H9 (cell line): ENCODE measurements around the gene SHB. TPM values are rescaled to one million over a fixed set of nuclear protein-coding genes. Genes with fewer than 3 reads are reported as not detected.

Source experiments
- DNase-seq: peaks from one replicate; pipeline ENCODE4 v3.0.0-alpha.2; 2017
- H2AFZ ChIP-seq: one replicate; pipeline ENCODE4 v1.6.1; 2013; ENCODE audit warnings: mild to moderate bottlenecking, low read length, control low read depth, moderate library complexity
- H2AK5ac ChIP-seq: 2 replicates; pipeline ENCODE4 v1.6.1; 2013; ENCODE audit warnings: low read length, control low read depth, mixed read lengths; ENCODE audit not compliant: insufficient read length
- H2BK120ac ChIP-seq: one replicate; pipeline ENCODE4 v1.6.1; 2013; ENCODE audit warnings: low read depth, mild to moderate bottlenecking, low read length, control low read depth, inconsistent platforms; ENCODE audit not compliant: poor library complexity, severe bottlenecking
- H2BK12ac ChIP-seq: 2 replicates; pipeline ENCODE4 v1.6.1; 2013; ENCODE audit warnings: low read length, control low read depth, mixed read lengths, low read depth; ENCODE audit not compliant: insufficient read length
- H2BK15ac ChIP-seq: 2 replicates; pipeline ENCODE4 v1.6.1; 2013; ENCODE audit warnings: low read depth, low read length, control low read depth
- H2BK20ac ChIP-seq: one replicate; pipeline ENCODE4 v1.6.1; 2013; ENCODE audit warnings: low read depth, mild to moderate bottlenecking, low read length, control low read depth, inconsistent platforms; ENCODE audit not compliant: poor library complexity, severe bottlenecking
- H2BK5ac ChIP-seq: 2 replicates; pipeline ENCODE4 v1.6.1; 2013; ENCODE audit warnings: low read length, control low read depth, mixed read lengths; ENCODE audit not compliant: insufficient read length
- H3K14ac ChIP-seq: 2 replicates; pipeline ENCODE4 v1.6.1; 2013; ENCODE audit warnings: low read length, control low read depth; ENCODE audit not compliant: insufficient read depth
- H3K18ac ChIP-seq: 2 replicates; pipeline ENCODE4 v1.6.1; 2013; ENCODE audit warnings: low read depth, mild to moderate bottlenecking, mixed read lengths, low read length, control low read depth; ENCODE audit not compliant: insufficient read length
- H3K23ac ChIP-seq: 2 replicates; pipeline ENCODE4 v1.6.1; 2013; ENCODE audit warnings: low read length, control low read depth, mixed read lengths, low read depth; ENCODE audit not compliant: insufficient read length
- H3K23me2 ChIP-seq: 2 replicates; pipeline ENCODE4 v1.6.1; 2013; ENCODE audit warnings: low read depth, mild to moderate bottlenecking, mixed read lengths, low read length, control low read depth; ENCODE audit not compliant: insufficient read length, poor library complexity, severe bottlenecking
- H3K27ac ChIP-seq: 2 replicates; pipeline ENCODE4 v1.5.1; 2013; ENCODE audit warnings: low read length, control low read depth, mixed read lengths, low read depth; ENCODE audit not compliant: insufficient read length
- H3K27me3 ChIP-seq: 2 replicates; pipeline ENCODE4 v1.6.1; 2013; ENCODE audit warnings: low read length, control low read depth, inconsistent platforms; ENCODE audit not compliant: insufficient read depth
- H3K4ac ChIP-seq: 2 replicates; pipeline ENCODE4 v1.6.1; 2013; ENCODE audit warnings: low read depth, mild to moderate bottlenecking, control low read depth, inconsistent platforms, low read length, moderate library complexity
- H3K4me1 ChIP-seq: 2 replicates; pipeline ENCODE4 v1.6.1; 2013; ENCODE audit warnings: low read length, control low read depth, inconsistent platforms; ENCODE audit not compliant: insufficient read depth
- H3K4me2 ChIP-seq: 2 replicates; pipeline ENCODE4 v1.6.1; 2013; ENCODE audit warnings: low read length, control low read depth, mixed read lengths; ENCODE audit not compliant: insufficient read length, insufficient read depth
- H3K56ac ChIP-seq: 2 replicates; pipeline ENCODE4 v1.6.1; 2013; ENCODE audit warnings: low read depth, mild to moderate bottlenecking, mixed read lengths, low read length, control low read depth; ENCODE audit not compliant: insufficient read length
- H3K79me1 ChIP-seq: 2 replicates; pipeline ENCODE4 v1.6.1; 2013; ENCODE audit warnings: low read depth, mild to moderate bottlenecking, moderate library complexity, low read length, control low read depth, inconsistent platforms; ENCODE audit not compliant: insufficient read depth, poor library complexity, severe bottlenecking
- H3K79me2 ChIP-seq: 2 replicates; pipeline ENCODE4 v1.6.1; 2013; ENCODE audit warnings: low read length, control low read depth, inconsistent platforms; ENCODE audit not compliant: insufficient read depth
- H3K9ac ChIP-seq: 2 replicates; pipeline ENCODE4 v1.6.1; 2013; ENCODE audit warnings: low read length, control low read depth, mixed read lengths; ENCODE audit not compliant: insufficient read length; ENCODE audit errors: extremely low read depth
- H3K9me3 ChIP-seq: one replicate; pipeline ENCODE4 v1.6.1; 2013; ENCODE audit warnings: low read depth, low read length, inconsistent platforms; ENCODE audit not compliant: control insufficient read depth
- H3T11ph ChIP-seq: one replicate; pipeline ENCODE4 v1.6.1; 2013; ENCODE audit warnings: mild to moderate bottlenecking, low read length, control low read depth, inconsistent platforms
- H4K20me1 ChIP-seq: one replicate; pipeline ENCODE4 v1.6.1; 2013; ENCODE audit not compliant: control insufficient read depth, insufficient read length, insufficient read depth
- H4K5ac ChIP-seq: 2 replicates; pipeline ENCODE4 v1.6.1; 2013; ENCODE audit warnings: low read depth, mild to moderate bottlenecking, mixed read lengths, low read length, control low read depth; ENCODE audit not compliant: insufficient read length
- H4K8ac ChIP-seq: replicated peaks from 2 replicates; pipeline ENCODE4 v1.6.1; 2013; ENCODE audit warnings: low read length, control low read depth, mixed read lengths, low read depth; ENCODE audit not compliant: insufficient read length
- H4K91ac ChIP-seq: 2 replicates; pipeline ENCODE4 v1.6.1; 2013; ENCODE audit warnings: low read depth, mild to moderate bottlenecking, moderate library complexity, mixed read lengths, low read length, control low read depth; ENCODE audit not compliant: insufficient read length
- H3K27ac Mint-ChIP-seq, 3 experiments: 2 replicates in 2 of 3; 3 replicates in 1 of 3; pipeline ENCODE4 v1.8.0; 2020 to 2021; ENCODE audit warnings: mixed read lengths in 3 of 3, mild to moderate bottlenecking in 1 of 3, moderate library complexity in 1 of 3
- H3K27me3 Mint-ChIP-seq: 2 replicates; pipeline ENCODE4 v1.8.0; 2021; ENCODE audit warnings: low read depth, mild to moderate bottlenecking, moderate library complexity, mixed read lengths
- H3K36me3 Mint-ChIP-seq, 3 experiments: 2 replicates in 2 of 3; 3 replicates in 1 of 3; pipeline ENCODE4 v1.8.0; 2020 to 2021; ENCODE audit warnings: low read depth in 3 of 3, mixed read lengths in 3 of 3; ENCODE audit not compliant: insufficient read depth in 1 of 3
- H3K4me1 Mint-ChIP-seq, 2 experiments: 2 replicates each; pipeline ENCODE4 v1.8.0; 2020; ENCODE audit warnings: mixed read lengths in 2 of 2
- H3K4me3 Mint-ChIP-seq, 2 experiments: 2 replicates in 1 of 2; 3 replicates in 1 of 2; pipeline ENCODE4 v1.8.0; 2020 to 2021; ENCODE audit warnings: mild to moderate bottlenecking in 2 of 2, mixed read lengths in 2 of 2, moderate library complexity in 1 of 2
- H3K9me3 Mint-ChIP-seq, 2 experiments: 2 replicates in 1 of 2; 3 replicates in 1 of 2; pipeline ENCODE4 v1.8.0; 2020; ENCODE audit warnings: mild to moderate bottlenecking in 2 of 2, mixed read lengths in 2 of 2, moderate library complexity in 1 of 2
- WGBS: extraction: QIAGEN DNeasy Blood & Tissue Kit; methylation state at CpG from one replicate; pipeline ENCODE4 v1.1.7; 2013; ENCODE audit warnings: missing lambda C conversion rate, low lambda C conversion rate, mixed read lengths; ENCODE audit not compliant: insufficient read length; ENCODE audit errors: extremely low coverage; 5-methylcytosine and 5-hydroxymethylcytosine counted together
- total RNA-seq: library from RNA; stranded (reverse); gene quantifications from 2 replicates; pipeline ENCODE4 v1.2.1, GENCODE V29; 2021
- TF ChIP-seq, protein P1 (sequence below): fragments of 200-600 bp; sonication (generic); conservative IDR thresholded peaks from 3 replicates; pipeline ENCODE4 v1.8.0; 2021; ENCODE audit warnings: antibody characterized with exemption, mild to moderate bottlenecking

Gene SHB
- total RNA-seq, 1 experiment from 2014 or later: 14.6 TPM

DNA sequence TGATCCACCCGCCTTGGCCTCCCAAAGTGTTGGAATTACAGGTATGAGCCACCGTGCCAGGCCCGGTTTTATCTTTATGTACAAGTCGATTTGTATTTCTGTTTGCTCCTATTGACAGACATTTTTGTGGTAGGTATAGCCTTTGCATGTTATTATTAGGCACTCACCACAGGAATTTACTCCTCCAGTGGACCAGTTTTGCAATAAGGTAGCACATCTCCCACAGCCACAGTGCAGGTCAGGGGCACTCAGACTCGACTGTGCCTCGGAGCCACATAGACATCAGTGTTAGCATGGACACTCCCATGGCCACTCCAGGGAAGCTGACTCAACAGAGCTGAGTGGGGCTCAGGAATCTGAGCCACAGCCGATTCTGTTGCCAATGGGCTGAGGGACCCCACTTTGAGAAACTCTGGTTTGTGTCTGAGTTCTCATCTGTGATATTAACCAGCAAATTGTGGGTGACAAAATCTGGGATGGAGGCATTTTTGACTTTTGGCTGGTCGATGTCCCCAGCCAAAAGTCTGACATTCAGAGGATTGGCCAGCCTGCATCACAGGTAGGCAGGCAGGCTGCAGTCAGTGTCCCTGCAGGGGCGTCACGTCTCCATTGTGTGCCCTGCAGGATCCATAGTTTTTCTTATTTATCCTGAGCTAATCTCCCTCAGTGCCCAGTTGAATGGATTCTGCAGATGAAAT is 15.0 kb upstream of the SHB start:
- Histone ChIP-seq H4K91ac (no peak overlapping the region), H3K9ac (no peak overlapping the region), H2AK5ac (no peak overlapping the region), H2BK15ac (no peak overlapping the region), H2BK20ac (no peak overlapping the region), H3K4me2 (no peak overlapping the region), H4K5ac (no peak overlapping the region), H3K27ac (no peak overlapping the region), H3K79me1 (no peaks in the 10 kb centered on the region), H2AFZ (no peak overlapping the region), H3K23ac (no peak overlapping the region), H3T11ph (no peak overlapping the region), H3K27me3 (no peaks in the 10 kb centered on the region), H3K14ac (no peak overlapping the region), H4K8ac (no peak overlapping the region), H3K56ac (no peak overlapping the region), H4K20me1 (no peaks in the 10 kb centered on the region), H3K4me1 (no peaks in the 10 kb centered on the region), H2BK12ac (no peak overlapping the region), H3K18ac (no peak overlapping the region), H3K23me2 (no peaks in the 10 kb centered on the region), H3K79me2 (no peaks in the 10 kb centered on the region), H3K9me3 (no peaks in the 10 kb centered on the region), H2BK120ac (no peak overlapping the region), H2BK5ac (no peak overlapping the region), H3K4ac (no peak overlapping the region)
- Mint-ChIP-seq H3K27ac (no peak overlapping the region), H3K36me3 (no peaks in the 10 kb centered on the region), H3K4me3 (no peak overlapping the region), H3K27me3 (no peaks in the 10 kb centered on the region; the same call in 1 of the 2 replicates), H3K9me3 (no peaks in the 10 kb centered on the region), H3K4me1 (peaks cover 42 to 51% of the 10 kb centered on the region in 2 experiments)
- TF ChIP-seq, protein P1, sequence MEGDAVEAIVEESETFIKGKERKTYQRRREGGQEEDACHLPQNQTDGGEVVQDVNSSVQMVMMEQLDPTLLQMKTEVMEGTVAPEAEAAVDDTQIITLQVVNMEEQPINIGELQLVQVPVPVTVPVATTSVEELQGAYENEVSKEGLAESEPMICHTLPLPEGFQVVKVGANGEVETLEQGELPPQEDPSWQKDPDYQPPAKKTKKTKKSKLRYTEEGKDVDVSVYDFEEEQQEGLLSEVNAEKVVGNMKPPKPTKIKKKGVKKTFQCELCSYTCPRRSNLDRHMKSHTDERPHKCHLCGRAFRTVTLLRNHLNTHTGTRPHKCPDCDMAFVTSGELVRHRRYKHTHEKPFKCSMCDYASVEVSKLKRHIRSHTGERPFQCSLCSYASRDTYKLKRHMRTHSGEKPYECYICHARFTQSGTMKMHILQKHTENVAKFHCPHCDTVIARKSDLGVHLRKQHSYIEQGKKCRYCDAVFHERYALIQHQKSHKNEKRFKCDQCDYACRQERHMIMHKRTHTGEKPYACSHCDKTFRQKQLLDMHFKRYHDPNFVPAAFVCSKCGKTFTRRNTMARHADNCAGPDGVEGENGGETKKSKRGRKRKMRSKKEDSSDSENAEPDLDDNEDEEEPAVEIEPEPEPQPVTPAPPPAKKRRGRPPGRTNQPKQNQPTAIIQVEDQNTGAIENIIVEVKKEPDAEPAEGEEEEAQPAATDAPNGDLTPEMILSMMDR: no peak
- DNase-seq: no peak
- no CpG with 5 or more reads among the region's 10 CpGs for WGBS
